Measurements from ENCODE around the gene CDK10. TPM values are rescaled to one million over a fixed set of nuclear protein-coding genes. Genes with fewer than 3 reads are reported as not detected.
A peak's percentile ranks its signal among the peaks of the same experiment; 100 is the strongest.

CDK10 gene
- total and polyA plus RNA-seq, 4 donors, result 52.0 to 92.7 (median 70.0) TPM

DNA sequence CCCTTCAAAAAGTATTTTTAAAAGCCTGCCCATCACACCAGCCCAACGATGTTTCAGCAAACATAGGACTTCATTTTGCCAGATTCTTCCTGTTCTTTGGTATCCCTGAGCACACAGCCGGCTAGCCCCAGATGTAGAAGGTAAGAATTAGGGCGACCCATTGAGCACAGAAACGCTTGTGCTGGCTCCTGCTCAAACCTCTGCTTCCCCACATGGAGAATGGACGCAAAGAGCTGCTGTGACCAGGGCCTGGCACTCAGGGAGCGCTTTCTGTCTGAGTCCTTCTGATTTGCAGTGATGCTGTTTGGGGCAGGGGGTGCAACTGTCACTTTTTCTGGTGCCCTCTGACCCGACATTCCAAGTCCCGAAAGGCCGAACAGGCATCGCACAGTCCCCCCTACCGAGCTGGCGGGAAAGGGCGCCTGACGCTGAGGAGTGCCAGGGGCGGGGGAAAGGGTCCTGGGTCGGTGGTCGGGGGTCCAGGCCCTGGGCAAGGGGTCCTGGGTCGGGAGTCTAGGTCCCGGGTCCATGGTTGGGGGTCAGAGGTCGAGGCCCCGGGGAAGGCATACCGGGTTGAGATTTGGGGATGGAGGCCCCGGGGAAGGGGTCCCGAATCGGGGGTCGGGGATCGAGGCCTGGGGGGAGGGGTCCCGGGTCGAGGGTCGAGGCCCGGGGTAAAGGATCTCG, 29.9 kb upstream of the CDK10 start:
- TF ChIP-seq, protein P1, sequence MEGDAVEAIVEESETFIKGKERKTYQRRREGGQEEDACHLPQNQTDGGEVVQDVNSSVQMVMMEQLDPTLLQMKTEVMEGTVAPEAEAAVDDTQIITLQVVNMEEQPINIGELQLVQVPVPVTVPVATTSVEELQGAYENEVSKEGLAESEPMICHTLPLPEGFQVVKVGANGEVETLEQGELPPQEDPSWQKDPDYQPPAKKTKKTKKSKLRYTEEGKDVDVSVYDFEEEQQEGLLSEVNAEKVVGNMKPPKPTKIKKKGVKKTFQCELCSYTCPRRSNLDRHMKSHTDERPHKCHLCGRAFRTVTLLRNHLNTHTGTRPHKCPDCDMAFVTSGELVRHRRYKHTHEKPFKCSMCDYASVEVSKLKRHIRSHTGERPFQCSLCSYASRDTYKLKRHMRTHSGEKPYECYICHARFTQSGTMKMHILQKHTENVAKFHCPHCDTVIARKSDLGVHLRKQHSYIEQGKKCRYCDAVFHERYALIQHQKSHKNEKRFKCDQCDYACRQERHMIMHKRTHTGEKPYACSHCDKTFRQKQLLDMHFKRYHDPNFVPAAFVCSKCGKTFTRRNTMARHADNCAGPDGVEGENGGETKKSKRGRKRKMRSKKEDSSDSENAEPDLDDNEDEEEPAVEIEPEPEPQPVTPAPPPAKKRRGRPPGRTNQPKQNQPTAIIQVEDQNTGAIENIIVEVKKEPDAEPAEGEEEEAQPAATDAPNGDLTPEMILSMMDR (IDR thresholded peaks at IDR 0.05; ENCODE audit: control extremely low read depth, extremely low read depth), result no peak
- Histone ChIP-seq H3K27me3 (ENCODE audit: control insufficient read depth in 3 of 3, insufficient read depth in 3 of 3, low read length in 2 of 3) (no peaks in the 10 kb centered on the region), H3K4me1 (ENCODE audit: control insufficient read depth in 5 of 5, insufficient read depth in 5 of 5, low read length in 5 of 5) (peaks cover 5 to 22% (median 8%) of the 10 kb centered on the region in 5 donors), H3K36me3 (ENCODE audit: control insufficient read depth in 4 of 4, insufficient read depth in 4 of 4, low read length in 4 of 4) (peaks cover under 1 to 16% (median 8%) of the 10 kb centered on the region in 4 donors), H3K9ac (ENCODE audit: insufficient read depth in 1 of 2, low read length in 2 of 2) (peak overlapping the region in 1 of 2 donors; percentile 63), H3K4me3 (peak overlapping the region; percentile 96), H3K9me3 (ENCODE audit: control insufficient read depth in 4 of 4, insufficient read depth in 3 of 4, low read length in 3 of 4) (no peaks in the 10 kb centered on the region), H3K27ac (ENCODE audit: low read depth in 1 of 2, low read length in 1 of 2) (no peak overlapping the region)
- no peak for ATAC-seq (ENCODE audit: insufficient read depth, low FRiP score)
- DNase-seq, result no peak
- 31 to 38% methylated on average over 32 of the region's 32 CpGs for WGBS, 2 donors

DNA sequence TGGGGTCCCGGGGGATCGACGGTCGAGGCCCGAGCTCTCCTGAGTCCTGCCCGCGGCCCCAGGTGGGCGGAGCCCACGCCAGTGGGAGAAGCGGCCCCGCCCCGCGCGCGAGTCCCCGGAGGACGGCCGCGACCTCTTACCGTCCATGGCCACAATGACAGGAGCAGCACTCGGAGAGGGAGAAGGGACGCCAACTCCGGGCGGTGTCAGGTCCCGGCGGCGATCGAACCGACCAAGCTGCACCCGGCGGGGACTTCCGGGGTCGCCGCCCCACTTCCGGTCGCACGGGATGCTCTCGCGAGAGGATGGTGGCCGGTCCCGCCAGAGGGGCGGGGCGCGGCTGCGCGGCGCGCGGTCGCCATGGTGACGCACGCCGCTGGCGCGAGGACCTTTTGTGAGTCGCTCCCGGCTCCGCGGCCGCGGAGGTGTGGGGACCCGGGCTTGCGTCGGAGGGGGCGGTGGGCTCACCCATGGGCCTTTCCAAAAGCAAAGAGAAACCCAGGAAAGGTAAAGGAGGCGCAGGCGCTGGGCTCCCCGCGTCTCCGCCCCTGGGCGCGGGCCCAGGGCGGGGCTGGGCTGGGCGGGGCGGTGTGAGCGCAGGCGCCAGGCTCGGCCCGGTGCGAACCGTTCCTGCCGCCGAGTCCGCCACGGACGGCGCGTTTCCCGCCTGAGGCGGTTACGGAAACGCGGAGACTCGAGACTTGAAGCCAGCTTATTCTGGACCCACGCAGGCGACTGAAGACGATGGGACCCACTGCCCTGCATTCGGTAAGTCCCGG, 28.9 kb upstream of the CDK10 start, which contains the start of the genes CHMP1A and SPATA33:
CHMP1A (minus strand) TSS at position 267 of the 779 bp plus-strand sequence; CDS start at position 147, 120 bp downstream.
SPATA33 (plus strand) TSS at position 395 of the 779 bp plus-strand sequence; CDS start at position 471, 76 bp downstream.
- Histone ChIP-seq H3K27ac (ENCODE audit: low read depth in 1 of 2, low read length in 1 of 2) (peak within 1 kb of the TSS; percentile 79 to 91), H3K9ac (ENCODE audit: insufficient read depth in 1 of 2, low read length in 2 of 2) (peak within 1 kb of the TSS; percentile 63 to 70), H3K36me3 (ENCODE audit: control insufficient read depth in 4 of 4, insufficient read depth in 4 of 4, low read length in 4 of 4) (peaks cover 3 to 16% (median 5%) of the 10 kb centered on the region in 4 donors), H3K4me1 (ENCODE audit: control insufficient read depth in 5 of 5, insufficient read depth in 5 of 5, low read length in 5 of 5) (peaks cover 5 to 20% (median 8%) of the 10 kb centered on the region in 5 donors), H3K27me3 (ENCODE audit: control insufficient read depth in 3 of 3, insufficient read depth in 3 of 3, low read length in 2 of 3) (no peaks in the 10 kb centered on the region), H3K9me3 (ENCODE audit: control insufficient read depth in 4 of 4, insufficient read depth in 3 of 4, low read length in 3 of 4) (no peaks in the 10 kb centered on the region), H3K4me3 (peak within 1 kb of the TSS; percentile 96)
- 0% methylated on average over 75 to 99 of the region's 99 CpGs for WGBS, 2 donors
- TF ChIP-seq, protein P1 (IDR thresholded peaks at IDR 0.05; ENCODE audit: control extremely low read depth, extremely low read depth), result no peak
- peak; percentile 96 for ATAC-seq (ENCODE audit: insufficient read depth, low FRiP score)
- peak; percentile 88 to 93 (median 92) for DNase-seq

DNA sequence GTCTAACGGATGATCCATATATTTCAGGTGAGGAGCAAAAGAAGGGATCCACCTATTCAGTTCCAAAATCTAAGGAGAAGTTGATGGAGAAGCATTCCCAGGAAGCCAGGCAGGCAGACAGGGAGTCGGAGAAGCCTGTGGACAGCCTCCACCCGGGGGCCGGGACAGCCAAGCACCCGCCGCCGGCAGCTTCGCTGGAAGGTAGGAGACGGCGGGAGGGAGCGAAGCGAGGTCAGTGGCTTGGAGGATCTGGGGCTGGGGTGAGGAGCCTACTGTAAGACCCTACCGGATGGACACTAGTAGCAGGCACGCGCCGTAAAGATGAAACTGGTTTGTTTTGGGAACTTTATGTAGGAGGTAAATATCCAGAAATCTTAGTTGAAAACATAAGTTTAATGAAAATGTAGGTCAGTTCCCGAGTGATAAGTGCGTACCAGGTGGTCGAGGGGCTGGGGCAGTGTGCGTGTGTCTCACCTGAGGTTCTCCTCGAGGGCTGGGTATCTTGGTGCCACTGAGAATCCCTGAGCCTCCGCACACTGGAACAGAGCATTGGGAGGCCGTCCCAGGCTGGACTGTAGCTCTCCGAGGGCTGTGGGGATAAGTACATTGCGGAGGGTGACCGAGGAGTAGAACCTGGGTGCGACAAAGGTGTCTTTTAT, 28.1 kb upstream of the CDK10 start:
- DNase-seq (no peak), ATAC-seq (ENCODE audit: insufficient read depth, low FRiP score) (no peak)
- Histone ChIP-seq H3K9ac (ENCODE audit: insufficient read depth in 1 of 2, low read length in 2 of 2) (peak overlapping the region in 1 of 2 donors; percentile 70), H3K27me3 (ENCODE audit: control insufficient read depth in 3 of 3, insufficient read depth in 3 of 3, low read length in 2 of 3) (no peaks in the 10 kb centered on the region), H3K4me3 (peak overlapping the region; percentile 96), H3K9me3 (ENCODE audit: control insufficient read depth in 4 of 4, insufficient read depth in 3 of 4, low read length in 3 of 4) (no peaks in the 10 kb centered on the region), H3K4me1 (ENCODE audit: control insufficient read depth in 5 of 5, insufficient read depth in 5 of 5, low read length in 5 of 5) (peaks cover 5 to 20% (median 8%) of the 10 kb centered on the region in 5 donors), H3K27ac (ENCODE audit: low read depth in 1 of 2, low read length in 1 of 2) (peak overlapping the region; percentile 42 to 79), H3K36me3 (ENCODE audit: control insufficient read depth in 4 of 4, insufficient read depth in 4 of 4, low read length in 4 of 4) (peaks cover 3 to 20% (median 5%) of the 10 kb centered on the region in 4 donors)
- TF ChIP-seq, protein P1 (IDR thresholded peaks at IDR 0.05; ENCODE audit: control extremely low read depth, extremely low read depth), result no peak
- WGBS, 2 donors, result 13 to 22% methylated on average over 27 of the region's 27 CpGs
